Gastrocnemius medialis (tissue), 4 donors: ENCODE measurements around the gene PSMC1.

Experiments used
- POLR2A ChIP-seq, 2 donors: fragments of 450-650 bp; IDR thresholded peaks; one replicate each; pipeline ENCODE4 v1.6.1; 2017; ENCODE audit warnings: antibody characterized with exemption in 2 of 2, mild to moderate bottlenecking in 2 of 2, moderate library complexity in 2 of 2
- TF ChIP-seq, protein P1 (sequence below), 5 experiments: fragments of 450-650 bp in 3 of 5; fragments of 200-600 bp in 2 of 5; sonication (generic) in 2 of 5; IDR thresholded peaks in 4 of 5; conservative IDR thresholded peaks in 1 of 5; 1 replicate in 4 of 5; 2 replicates in 1 of 5; pipeline ENCODE4 v1.5.1; 2016 to 2019; ENCODE audit warnings: antibody characterized with exemption in 5 of 5, mild to moderate bottlenecking in 3 of 5, moderate library complexity in 3 of 5

- TF ChIP-seq, protein P1, sequence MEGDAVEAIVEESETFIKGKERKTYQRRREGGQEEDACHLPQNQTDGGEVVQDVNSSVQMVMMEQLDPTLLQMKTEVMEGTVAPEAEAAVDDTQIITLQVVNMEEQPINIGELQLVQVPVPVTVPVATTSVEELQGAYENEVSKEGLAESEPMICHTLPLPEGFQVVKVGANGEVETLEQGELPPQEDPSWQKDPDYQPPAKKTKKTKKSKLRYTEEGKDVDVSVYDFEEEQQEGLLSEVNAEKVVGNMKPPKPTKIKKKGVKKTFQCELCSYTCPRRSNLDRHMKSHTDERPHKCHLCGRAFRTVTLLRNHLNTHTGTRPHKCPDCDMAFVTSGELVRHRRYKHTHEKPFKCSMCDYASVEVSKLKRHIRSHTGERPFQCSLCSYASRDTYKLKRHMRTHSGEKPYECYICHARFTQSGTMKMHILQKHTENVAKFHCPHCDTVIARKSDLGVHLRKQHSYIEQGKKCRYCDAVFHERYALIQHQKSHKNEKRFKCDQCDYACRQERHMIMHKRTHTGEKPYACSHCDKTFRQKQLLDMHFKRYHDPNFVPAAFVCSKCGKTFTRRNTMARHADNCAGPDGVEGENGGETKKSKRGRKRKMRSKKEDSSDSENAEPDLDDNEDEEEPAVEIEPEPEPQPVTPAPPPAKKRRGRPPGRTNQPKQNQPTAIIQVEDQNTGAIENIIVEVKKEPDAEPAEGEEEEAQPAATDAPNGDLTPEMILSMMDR (IDR thresholded peaks at IDR 0.05 in 4 of 5, conservative IDR thresholded peaks at IDR 0.05 in 1 of 5) = no peak
- no peak for TF ChIP-seq POLR2A (IDR thresholded peaks at IDR 0.05)
These were observed 19.5 kb downstream of the PSMC1 start for GRCh38 chr14:90275820-90276219.
